GM21447 (cell line): ENCODE results near the gene OLIG1.
A peak's percentile ranks its signal among the peaks of the same experiment; 100 is the strongest.

Experiments used
- ATAC-seq: cut with Tn5 transposase; IDR thresholded peaks from one replicate; pipeline ENCODE4 v1.9.1; 2021; ENCODE audit not compliant: unreplicated experiment

Gene OLIG1

DNA sequence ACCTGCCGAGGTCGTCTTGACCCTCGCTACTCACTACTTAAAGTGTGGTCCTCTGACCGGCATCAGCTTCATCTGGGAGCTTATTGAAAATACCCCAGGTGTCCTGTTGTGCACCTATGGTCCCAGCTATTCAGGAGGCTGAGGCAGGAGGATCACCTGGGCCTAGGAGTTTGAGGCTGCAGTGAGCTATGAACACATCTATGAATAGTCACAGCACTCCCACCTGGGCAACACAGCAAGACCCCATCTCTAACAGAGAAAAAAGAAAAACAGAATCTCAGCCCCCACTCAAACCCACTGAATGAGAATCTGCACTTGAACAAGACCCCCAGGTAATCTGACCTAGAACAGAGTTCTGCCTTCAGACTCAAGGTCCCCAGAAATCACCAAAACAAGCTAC lies 8.7 kb upstream of the OLIG1 start:
- ATAC-seq = no peak

DNA sequence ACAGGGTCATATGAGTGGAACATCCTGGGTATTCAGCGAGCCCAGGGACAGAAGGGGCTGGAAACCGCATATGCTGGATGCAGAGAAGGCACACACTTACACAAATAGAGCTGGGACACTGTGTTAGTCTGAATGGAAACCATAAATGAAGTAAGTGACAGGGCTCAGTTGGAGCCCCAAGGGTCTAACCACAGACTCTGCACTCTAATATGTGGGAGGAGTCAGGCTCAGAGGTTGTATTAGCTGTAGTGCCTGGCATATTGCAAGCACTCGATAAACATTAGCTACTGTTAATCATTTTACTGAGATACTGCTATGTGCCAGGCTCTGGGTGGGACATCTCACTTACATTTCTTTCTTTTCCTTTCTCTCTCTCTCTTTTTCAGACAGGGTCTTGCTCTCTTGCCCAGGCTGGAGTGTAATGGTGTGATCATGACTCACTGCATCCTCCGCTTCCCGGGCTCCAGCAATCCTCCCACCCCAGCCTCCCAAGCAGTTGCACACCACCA lies 6.5 kb upstream of the OLIG1 start:
- no peak for ATAC-seq

DNA sequence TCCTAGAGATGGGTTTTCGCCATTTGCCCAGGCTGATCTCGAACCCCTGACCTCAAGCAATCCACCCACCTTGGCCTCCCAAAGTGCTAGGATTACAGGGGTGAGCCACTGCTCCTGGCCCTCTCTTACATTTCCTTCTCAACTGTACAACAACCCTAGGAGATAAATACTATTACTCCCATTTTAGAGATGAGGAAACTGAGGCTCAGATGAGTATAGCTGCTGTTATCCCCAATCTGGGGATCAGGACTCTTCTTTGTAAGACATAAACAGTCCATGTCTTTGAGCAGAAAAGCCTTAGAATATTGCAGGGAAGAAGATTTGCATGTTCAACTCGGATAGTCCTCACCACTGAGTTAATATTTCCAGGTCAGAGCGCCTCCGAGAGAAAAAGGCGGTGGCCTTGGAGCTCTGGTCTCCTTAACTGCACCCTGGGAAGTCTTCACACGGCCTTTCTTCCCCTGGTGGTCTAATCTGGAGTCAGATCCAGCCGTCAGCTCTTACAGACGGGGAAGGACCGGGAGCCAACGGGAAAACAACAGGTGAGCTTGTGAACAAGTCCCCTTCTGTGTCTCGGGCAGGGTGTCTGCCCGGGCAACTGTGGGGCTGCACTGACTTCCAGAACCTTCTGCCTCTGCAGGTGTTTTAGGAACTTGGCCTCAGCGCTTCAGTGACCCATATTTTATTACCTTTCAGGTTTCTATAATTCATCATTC lies 5.9 kb upstream of the OLIG1 start:
- ATAC-seq = no peak

DNA sequence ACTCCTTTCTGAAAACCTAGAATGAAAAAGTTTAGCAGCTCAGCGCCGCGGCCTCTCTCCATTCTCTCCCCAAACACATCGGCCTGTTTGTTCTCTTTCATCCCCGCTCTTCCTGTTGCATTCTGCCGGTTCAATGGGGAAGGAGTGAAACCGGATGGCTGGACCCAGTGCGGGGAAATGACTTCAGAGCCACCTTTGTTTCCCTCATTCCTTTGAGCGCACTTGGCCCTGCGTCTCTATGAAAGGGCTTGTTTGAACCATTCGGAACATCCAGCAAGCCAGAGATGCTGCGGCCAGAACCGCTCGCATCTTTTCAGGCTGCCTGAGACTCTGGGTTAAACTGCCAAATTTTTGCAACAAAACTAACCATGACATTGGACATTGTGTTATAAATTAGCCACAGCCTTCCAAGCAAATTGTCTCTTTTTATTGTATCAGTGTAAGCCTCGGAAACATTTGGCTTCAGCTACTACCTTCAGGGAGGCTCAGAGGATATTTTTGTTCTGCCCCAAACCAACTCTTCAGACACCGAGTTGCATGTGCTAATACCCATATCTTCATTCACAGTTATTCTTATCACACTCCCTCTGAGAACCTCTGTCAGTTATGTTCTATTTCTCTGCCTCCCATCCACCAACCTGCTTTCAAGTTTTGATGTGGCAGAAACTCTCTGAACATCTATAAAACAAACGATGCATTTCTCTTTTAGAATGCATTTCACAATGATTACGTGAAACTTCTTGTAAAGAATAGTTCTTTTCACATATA lies 5.1 kb upstream of the OLIG1 start:
- no peak for ATAC-seq

DNA sequence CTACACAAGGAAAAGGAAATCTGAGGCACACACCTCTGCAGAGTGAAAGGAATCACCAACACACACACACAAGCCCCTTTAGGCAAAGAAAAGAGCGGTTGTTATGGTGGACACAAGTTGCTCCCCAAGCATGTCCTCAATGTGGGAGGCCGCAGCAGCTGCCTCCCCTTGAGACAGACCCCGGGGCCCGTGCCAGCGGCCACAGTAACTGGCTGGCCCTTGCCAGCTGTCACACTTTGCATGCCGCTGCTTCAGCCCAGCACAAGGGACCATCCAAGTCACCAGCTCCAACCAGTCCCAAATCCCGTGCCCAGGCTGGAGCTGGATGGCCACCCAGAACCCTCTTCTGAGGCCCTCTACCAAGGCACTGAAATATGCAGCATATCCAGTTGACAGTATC lies 2.9 kb upstream of the OLIG1 start:
- ATAC-seq = no peak

DNA sequence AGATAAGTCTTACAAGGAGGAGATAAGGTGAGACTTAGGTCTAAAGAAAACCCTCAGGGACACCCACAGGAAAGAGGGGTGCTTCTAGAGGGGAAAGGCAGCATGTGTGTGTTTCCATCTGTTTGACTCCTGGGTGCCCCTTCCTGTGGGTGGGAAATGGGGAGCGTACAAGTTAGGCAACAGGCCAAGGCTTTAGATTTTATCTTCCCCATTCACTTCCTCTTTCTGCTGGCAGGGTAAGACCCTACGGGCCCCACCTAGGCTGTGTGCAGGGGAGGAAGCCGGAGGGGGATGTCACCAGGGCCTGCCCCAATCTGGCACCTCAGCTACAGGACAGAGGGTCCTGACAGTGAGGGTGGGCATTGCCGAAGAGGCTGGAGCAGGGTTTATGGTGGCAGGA lies 2.5 kb upstream of the OLIG1 start:
- ATAC-seq = no peak

DNA sequence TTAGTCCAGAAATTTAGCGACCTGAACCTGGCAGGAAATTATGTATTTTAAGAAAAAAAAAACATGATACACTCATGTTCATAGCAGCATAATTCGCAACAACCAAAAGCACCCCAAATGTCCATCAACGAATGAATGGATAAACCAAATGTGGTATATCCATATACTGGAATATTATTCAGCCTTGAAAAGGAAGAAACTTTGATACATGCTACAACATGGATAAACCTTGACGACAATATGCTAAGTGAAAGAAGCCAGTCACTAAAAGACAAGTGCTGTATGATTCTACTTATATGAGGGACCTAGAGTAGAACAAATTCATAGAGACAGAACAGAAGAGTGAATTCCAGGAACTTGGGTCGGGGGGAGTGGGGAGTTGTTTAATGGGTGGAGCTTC lies 698 bp upstream of the OLIG1 start:
- ATAC-seq = no peak

DNA sequence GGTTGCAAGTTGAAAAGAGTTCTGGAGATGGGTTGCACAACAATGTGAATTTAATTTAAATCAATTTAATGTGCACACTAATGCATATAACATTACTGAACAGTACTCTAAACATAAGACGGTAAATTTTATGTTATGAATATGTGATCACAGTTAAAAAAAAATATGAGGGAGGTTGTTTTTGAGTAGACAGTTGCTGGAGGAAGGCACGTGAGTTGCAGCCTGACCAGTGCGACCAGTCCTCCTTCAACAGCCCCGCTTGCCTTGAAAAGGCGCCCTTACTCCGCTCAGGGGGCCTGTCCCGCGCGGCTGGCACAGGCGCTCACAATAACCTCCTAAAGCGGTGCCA lies 322 bp upstream of the OLIG1 start:
- ATAC-seq = no peak

DNA sequence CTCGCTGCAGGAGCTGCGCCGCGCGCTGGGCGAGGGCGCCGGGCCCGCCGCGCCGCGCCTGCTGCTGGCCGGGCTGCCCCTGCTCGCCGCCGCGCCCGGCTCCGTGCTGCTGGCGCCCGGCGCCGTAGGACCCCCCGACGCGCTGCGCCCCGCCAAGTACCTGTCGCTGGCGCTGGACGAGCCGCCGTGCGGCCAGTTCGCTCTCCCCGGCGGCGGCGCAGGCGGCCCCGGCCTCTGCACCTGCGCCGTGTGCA lies 730 bp downstream of the OLIG1 start:
- ATAC-seq = no peak

DNA sequence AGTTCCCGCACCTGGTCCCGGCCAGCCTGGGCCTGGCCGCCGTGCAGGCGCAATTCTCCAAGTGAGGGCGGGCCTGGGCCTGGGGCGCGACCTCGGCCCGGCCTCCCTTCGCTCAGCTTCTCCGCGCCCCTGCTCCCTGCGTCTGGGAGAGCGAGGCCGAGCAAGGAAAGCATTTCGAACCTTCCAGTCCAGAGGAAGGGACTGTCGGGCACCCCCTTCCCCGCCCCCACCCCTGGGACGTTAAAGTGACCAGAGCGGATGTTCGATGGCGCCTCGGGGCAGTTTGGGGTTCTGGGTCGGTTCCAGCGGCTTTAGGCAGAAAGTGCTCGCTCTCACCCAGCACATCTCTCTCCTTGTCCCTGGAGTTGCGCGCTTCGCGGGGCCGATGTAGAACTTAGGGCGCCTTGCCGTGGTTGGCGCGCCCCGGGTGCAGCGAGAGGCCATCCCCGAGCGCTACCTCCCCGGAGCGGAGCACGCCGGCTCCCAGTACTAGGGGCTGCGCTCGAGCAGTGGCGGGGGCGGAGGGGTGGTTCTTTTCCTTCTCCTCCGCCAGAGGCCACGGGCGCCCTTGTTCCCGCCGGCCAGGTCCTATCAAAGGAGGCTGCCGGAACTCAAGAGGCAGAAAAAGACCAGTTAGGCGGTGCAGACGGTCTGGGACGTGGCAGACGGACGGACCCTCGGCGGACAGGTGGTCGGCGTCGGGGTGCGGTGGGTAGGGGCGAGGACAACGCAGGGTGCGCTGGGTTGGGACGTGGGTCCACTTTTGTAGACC lies 1.2 kb downstream of the OLIG1 start:
- ATAC-seq = peak; percentile 31

DNA sequence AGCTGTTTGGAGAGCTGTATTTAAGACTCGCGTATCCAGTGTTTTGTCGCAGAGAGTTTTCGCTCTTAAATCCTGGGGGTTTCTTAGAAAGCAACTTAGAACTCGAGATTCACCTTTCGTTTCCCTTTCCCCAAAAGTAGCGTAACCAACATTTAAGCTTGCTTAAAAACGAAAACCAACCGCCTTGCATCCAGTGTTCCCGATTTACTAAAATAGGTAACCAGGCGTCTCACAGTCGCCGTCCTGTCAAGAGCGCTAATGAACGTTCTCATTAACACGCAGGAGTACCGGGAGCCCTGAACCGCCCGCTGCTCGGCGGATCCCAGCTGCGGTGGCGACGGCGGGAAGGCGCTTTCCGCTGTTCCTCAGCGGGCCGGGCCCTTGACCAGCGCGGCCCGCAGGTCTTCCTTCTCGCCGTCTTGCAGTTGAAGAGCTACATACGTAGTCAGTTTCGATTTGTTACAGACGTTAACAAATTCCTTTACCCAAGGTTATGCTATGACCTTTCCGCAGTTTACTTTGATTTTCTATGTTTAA lies 1.9 kb downstream of the OLIG1 start:
- no peak for ATAC-seq

DNA sequence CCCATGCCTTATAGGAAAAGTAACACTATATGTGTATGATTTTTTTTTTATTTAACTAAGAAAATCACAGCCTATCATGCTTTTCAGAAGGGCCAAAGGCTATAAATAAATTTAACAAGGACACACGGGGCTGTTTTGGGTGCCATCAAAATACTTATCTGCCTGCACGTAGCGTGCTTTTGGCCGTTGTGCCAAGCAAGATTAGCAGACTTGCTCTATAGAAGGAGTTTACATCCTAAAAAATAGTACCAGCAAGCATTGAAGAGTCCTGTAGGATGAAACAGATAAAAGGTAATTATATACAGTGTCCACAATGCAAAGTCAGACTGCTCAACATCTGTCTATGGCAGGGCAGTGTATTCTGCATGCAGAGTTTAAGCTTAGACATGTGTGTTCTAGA lies 3.7 kb downstream of the OLIG1 start:
- no peak for ATAC-seq

DNA sequence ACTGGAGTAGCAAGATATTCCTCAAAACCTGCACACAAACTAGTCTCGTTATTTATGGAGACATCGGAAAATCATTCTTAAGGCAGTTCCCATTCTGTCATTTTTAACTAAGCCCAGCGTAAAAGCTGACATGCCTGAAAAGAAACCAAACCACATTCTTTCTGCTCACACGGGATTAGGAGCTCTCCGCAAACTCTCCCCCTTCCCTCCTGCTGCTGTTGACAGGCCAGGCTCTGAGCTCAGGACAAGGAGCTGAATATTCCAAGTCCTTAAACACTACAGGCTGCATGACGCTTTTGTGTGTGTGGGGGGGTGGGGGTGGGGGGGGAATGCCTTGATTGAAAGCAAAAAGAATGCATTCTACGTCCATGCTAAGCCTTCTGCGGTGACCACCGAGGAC lies 5.2 kb downstream of the OLIG1 start:
- no peak for ATAC-seq

DNA sequence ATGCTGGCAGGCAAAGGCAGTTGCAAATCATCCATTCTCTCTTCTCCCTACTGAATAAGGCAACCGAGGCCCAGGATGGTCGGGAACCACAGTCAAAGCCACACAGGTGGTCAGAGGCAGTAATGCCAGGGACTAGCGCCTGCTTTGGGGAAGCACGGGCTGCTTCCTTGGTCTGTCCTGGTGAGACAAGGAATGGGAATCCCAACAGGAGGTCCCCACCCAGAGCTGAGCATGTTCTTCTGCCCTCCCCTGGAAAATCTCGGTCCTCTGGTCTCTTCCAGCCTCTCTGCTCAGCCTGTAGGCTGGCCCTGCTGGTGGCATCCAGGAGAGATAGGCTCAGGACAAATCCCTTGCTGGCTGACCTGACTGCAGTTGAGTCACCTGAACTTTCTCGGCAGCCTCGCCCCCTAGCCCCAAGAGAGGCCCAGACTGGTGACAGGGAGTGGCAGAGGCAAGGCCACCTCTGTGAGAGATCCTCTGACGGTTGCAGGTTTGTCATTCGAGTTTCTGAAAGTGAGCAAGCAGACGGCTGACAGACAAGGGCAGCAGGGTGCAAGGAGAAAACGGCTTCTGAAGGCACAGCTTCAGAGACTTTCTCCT lies 5.8 kb downstream of the OLIG1 start:
- no peak for ATAC-seq

DNA sequence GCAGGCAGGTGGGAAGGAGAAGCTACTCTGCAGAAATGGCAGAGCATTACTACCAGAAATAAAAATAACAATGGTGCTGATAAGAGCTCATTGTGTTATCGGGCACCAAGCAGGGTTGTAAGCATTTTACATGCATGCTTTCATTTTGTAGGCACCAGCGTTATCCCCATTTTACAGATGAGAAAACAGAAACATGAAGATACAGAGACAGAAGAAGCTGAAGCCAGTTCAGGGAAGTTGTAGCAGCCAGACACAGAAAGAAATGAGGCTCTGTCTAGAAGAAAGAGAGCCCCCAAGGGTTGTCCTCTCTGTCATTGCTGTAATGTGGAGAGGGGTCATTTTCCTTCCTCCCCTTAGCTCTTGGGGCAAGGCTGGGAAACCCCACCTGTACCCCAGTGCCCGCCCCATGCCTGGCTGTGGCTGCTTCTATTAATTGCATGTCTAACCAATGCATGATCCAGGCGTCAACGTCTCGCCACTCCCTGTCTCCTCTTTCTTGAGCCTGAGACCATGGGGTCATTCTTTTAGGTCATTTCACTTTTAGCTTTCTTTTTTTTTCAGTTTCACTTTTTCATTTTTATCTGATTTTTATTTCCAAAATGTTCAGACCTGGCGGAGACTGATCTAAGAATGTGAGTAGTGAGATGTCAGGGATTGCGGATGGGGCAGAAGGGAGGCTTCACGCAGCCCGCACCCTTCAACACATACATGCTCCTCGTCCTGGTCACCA lies 6.8 kb downstream of the OLIG1 start:
- ATAC-seq = no peak

DNA sequence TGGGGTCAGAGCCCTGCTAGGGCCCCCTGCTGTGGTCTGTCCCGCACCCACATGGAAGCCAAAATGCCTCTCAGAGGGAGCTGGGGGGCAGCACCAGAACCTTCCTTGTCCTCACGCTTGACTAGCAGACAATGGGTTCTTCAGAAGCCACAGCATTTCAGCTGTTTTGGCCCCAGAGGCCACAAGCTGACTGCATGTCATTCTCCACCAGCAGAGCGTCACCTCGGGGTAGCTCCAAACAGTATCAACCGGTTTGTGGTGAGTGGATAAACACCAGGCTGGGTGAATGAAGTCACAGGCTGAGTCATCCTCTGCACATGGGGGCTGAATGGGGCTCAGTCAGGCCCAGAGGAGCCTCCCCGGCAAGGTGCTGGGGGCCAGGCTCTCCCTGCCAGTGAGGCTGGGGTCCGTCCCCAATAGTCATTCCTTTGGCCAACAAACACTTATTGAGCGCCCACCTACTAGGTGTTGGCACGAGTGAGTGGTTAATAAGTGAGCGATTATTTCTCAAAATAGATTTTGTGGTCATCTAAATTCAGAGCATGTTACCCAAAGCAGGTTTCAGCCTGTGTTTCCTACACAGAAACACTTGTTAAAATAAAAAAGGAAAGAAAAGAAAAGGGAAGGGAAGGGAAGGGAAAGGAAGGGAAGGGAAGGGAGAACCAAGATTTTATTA lies 9.1 kb downstream of the OLIG1 start:
- peak; percentile 97 for ATAC-seq

DNA sequence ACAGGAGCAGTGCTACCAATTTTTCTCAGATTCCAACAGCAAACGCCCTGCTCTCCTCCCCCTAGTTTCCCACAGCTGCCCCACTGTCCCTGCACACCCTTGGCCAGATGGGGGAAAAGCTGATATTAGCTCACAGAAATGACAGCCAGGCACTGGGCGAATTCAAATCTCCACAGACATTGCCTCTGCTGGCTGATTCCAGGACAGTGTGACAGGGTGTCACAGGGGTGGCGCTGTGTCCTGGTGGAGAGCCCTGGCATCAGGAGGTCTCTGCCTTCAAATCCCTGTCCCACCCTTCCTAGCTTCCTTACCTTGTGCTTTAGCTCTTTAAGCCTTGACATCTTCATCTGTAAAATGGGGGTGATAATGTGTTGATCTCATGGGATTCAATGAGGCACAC lies 10.4 kb downstream of the OLIG1 start:
- no peak for ATAC-seq

DNA sequence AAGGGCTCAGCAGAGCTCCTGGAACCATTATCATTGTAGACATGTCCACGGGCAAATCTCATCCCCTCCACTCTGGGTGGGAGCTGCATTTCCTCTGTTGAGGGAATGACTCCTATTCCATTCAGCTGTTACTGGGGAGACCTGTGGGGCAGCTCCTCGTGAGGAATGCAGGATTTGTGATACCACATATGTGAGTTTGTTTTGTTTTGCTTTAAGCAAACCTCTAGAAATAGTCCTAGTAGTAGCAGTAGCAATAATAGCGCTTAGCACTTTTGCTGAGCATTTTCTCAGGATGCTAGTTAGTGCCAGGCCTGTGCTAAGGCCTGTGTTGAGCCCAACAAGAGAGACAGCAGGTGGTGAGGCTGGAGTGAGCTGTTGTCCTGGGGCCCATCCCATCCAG lies 10.8 kb downstream of the OLIG1 start:
- ATAC-seq = no peak

DNA sequence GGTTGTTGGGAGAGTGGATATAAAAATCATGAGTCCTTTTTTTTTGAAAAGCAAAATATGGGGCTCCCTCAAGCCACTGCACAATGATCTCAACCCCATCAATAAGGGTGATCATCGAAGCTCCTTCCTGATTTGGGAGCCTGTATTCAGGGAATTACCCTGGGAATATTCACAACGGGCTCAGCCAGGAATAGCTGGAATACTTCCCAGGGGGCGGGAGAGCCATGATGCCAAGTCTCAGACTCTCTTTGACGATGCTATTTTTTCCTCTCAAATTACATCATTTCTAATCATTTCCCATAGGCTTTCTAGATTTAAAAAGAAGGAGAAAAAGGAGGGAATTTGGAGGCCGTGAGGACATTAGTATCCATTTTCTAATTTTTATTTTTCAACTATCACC lies 18.4 kb downstream of the OLIG1 start:
- no peak for ATAC-seq

DNA sequence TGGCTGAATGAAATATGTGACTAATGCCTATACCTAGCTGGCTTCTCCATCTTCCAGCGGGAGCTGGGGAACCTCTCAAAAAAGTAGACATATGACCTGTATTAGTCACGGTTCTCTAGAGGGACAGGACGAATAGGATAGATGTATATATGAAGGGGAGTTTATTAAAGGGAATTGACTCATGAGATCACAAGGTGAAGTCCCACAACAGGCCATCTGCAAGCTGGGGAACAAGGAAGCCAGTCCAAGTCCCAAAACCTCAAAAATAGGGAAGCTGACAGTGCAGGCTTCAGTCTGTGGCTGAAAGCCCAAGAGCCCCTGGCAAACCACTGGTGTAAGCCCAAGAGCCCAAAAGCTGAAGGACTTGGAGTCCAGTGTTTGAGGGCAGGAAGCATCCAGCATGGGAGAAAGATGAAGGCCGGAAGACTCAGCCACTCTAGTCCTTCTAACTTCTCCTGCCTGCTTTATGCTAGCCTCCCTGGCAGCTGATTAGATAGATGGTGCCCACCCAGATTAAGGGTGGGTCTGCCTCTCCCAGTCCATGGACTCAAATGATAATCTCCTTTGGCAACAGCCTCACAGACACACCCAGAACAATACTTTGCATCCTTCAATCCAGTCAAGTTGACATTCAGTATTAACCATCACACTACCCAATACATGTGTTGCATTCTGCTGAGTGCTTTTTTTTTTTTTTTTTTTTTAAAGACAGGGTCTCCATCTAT lies 19.6 kb downstream of the OLIG1 start:
- no peak for ATAC-seq
